ENCODE results near the gene ITPR1.

The ITPR1 gene

GRCh38 chr3:4520033-4520816 is 27.1 kb downstream of the ITPR1 start:
- Histone ChIP-seq H3K4me3 (ENCODE audit: insufficient read depth, low read depth, low read length) (no peak overlapping the region), H3K36me3 (ENCODE audit: control insufficient read depth, insufficient read depth, low read length) (no peaks in the 10 kb centered on the region), H3K27me3 (ENCODE audit: control insufficient read depth, insufficient read depth, low read length, poor library complexity, severe bottlenecking) (no peaks in the 10 kb centered on the region), H3K9me3 (ENCODE audit: control insufficient read depth, low read length) (no peaks in the 10 kb centered on the region), H3K4me1 (ENCODE audit: control insufficient read depth, insufficient read depth, low read length) (no peaks in the 10 kb centered on the region), H3K27ac (ENCODE audit: insufficient read depth, low read depth, low read length, poor library complexity, severe bottlenecking) (no peak overlapping the region)
- WGBS, 2 experiments, result 94 to 95% methylated on average over 5 of the region's 5 CpGs

- no peak overlapping the region for H3K4me3 ChIP-seq (ENCODE audit: insufficient read depth, low read depth, low read length)
- H3K9me3 ChIP-seq (ENCODE audit: control insufficient read depth, low read length), result no peaks in the 10 kb centered on the region
- H3K27ac ChIP-seq (ENCODE audit: insufficient read depth, low read depth, low read length, poor library complexity, severe bottlenecking), result no peak overlapping the region
- no peaks in the 10 kb centered on the region for H3K27me3 ChIP-seq (ENCODE audit: control insufficient read depth, insufficient read depth, low read length, poor library complexity, severe bottlenecking)
- no peaks in the 10 kb centered on the region for H3K36me3 ChIP-seq (ENCODE audit: control insufficient read depth, insufficient read depth, low read length)
- no peaks in the 10 kb centered on the region for H3K4me1 ChIP-seq (ENCODE audit: control insufficient read depth, insufficient read depth, low read length)
- 97 to 100% methylated on average over 5 of the region's 7 CpGs for WGBS, 2 experiments
These were observed 29.8 kb downstream of the ITPR1 start for GRCh38 chr3:4522947-4523346.

- Histone ChIP-seq H3K27me3 (ENCODE audit: control insufficient read depth, insufficient read depth, low read length, poor library complexity, severe bottlenecking) (no peaks in the 10 kb centered on the region), H3K4me3 (ENCODE audit: insufficient read depth, low read depth, low read length) (no peak overlapping the region), H3K36me3 (ENCODE audit: control insufficient read depth, insufficient read depth, low read length) (no peaks in the 10 kb centered on the region), H3K4me1 (ENCODE audit: control insufficient read depth, insufficient read depth, low read length) (peaks cover 4% of the 10 kb centered on the region), H3K9me3 (ENCODE audit: control insufficient read depth, low read length) (no peaks in the 10 kb centered on the region), H3K27ac (ENCODE audit: insufficient read depth, low read depth, low read length, poor library complexity, severe bottlenecking) (no peak overlapping the region)
- WGBS, 2 experiments, result 92 to 93% methylated on average over 12 of the region's 12 CpGs
These were observed 30.9 kb downstream of the ITPR1 start for GRCh38 chr3:4523710-4524698.

GRCh38 chr3:4525560-4526223 is 32.5 kb downstream of the ITPR1 start:
- Histone ChIP-seq H3K9me3 (ENCODE audit: control insufficient read depth, low read length) (no peaks in the 10 kb centered on the region), H3K36me3 (ENCODE audit: control insufficient read depth, insufficient read depth, low read length) (no peaks in the 10 kb centered on the region), H3K27me3 (ENCODE audit: control insufficient read depth, insufficient read depth, low read length, poor library complexity, severe bottlenecking) (no peaks in the 10 kb centered on the region), H3K4me1 (ENCODE audit: control insufficient read depth, insufficient read depth, low read length) (peaks cover 4% of the 10 kb centered on the region), H3K4me3 (ENCODE audit: insufficient read depth, low read depth, low read length) (no peak overlapping the region), H3K27ac (ENCODE audit: insufficient read depth, low read depth, low read length, poor library complexity, severe bottlenecking) (no peak overlapping the region)
- 89 to 93% methylated on average over 1 to 3 of the region's 3 CpGs for WGBS, 2 experiments

- peaks cover 13% of the 10 kb centered on the region for H3K4me1 ChIP-seq (ENCODE audit: control insufficient read depth, insufficient read depth, low read length)
- H3K9me3 ChIP-seq (ENCODE audit: control insufficient read depth, low read length), result no peaks in the 10 kb centered on the region
- no peak overlapping the region for H3K4me3 ChIP-seq (ENCODE audit: insufficient read depth, low read depth, low read length)
- H3K36me3 ChIP-seq (ENCODE audit: control insufficient read depth, insufficient read depth, low read length), result no peaks in the 10 kb centered on the region
- WGBS, 2 experiments, result 89 to 95% methylated on average over 3 to 5 of the region's 5 CpGs
- H3K27ac ChIP-seq (ENCODE audit: insufficient read depth, low read depth, low read length, poor library complexity, severe bottlenecking), result no peak overlapping the region
- H3K27me3 ChIP-seq (ENCODE audit: control insufficient read depth, insufficient read depth, low read length, poor library complexity, severe bottlenecking), result no peaks in the 10 kb centered on the region
These were observed 35.2 kb downstream of the ITPR1 start for GRCh38 chr3:4528320-4528719.

GRCh38 chr3:4528819-4529600 is 35.9 kb downstream of the ITPR1 start:
- H3K4me3 ChIP-seq (ENCODE audit: insufficient read depth, low read depth, low read length), result no peak overlapping the region
- no peak overlapping the region for H3K27ac ChIP-seq (ENCODE audit: insufficient read depth, low read depth, low read length, poor library complexity, severe bottlenecking)
- no peaks in the 10 kb centered on the region for H3K36me3 ChIP-seq (ENCODE audit: control insufficient read depth, insufficient read depth, low read length)
- H3K4me1 ChIP-seq (ENCODE audit: control insufficient read depth, insufficient read depth, low read length), result peaks cover 15% of the 10 kb centered on the region
- 89 to 92% methylated on average over 5 of the region's 5 CpGs for WGBS, 2 experiments
- H3K27me3 ChIP-seq (ENCODE audit: control insufficient read depth, insufficient read depth, low read length, poor library complexity, severe bottlenecking), result no peaks in the 10 kb centered on the region
- no peaks in the 10 kb centered on the region for H3K9me3 ChIP-seq (ENCODE audit: control insufficient read depth, low read length)

GRCh38 chr3:4529876-4530588 is 36.9 kb downstream of the ITPR1 start:
- no peaks in the 10 kb centered on the region for H3K9me3 ChIP-seq (ENCODE audit: control insufficient read depth, low read length)

GRCh38 chr3:4531478-4532025 is 38.4 kb downstream of the ITPR1 start:
- Histone ChIP-seq H3K4me1 (ENCODE audit: control insufficient read depth, insufficient read depth, low read length) (peaks cover 17% of the 10 kb centered on the region), H3K36me3 (ENCODE audit: control insufficient read depth, insufficient read depth, low read length) (no peaks in the 10 kb centered on the region), H3K4me3 (ENCODE audit: insufficient read depth, low read depth, low read length) (no peak overlapping the region), H3K27me3 (ENCODE audit: control insufficient read depth, insufficient read depth, low read length, poor library complexity, severe bottlenecking) (no peaks in the 10 kb centered on the region), H3K9me3 (ENCODE audit: control insufficient read depth, low read length) (no peaks in the 10 kb centered on the region), H3K27ac (ENCODE audit: insufficient read depth, low read depth, low read length, poor library complexity, severe bottlenecking) (no peak overlapping the region)

More at GRCh38 chr3:4529876-4530588, 36.9 kb downstream of the ITPR1 start:
- Histone ChIP-seq H3K36me3 (ENCODE audit: control insufficient read depth, insufficient read depth, low read length) (no peaks in the 10 kb centered on the region), H3K4me3 (ENCODE audit: insufficient read depth, low read depth, low read length) (no peak overlapping the region), H3K4me1 (ENCODE audit: control insufficient read depth, insufficient read depth, low read length) (peaks cover 17% of the 10 kb centered on the region), H3K27ac (ENCODE audit: insufficient read depth, low read depth, low read length, poor library complexity, severe bottlenecking) (no peak overlapping the region), H3K27me3 (ENCODE audit: control insufficient read depth, insufficient read depth, low read length, poor library complexity, severe bottlenecking) (no peaks in the 10 kb centered on the region)
- WGBS, 2 experiments, result 90 to 93% methylated on average over 6 to 7 of the region's 7 CpGs

- no peaks in the 10 kb centered on the region for H3K9me3 ChIP-seq (ENCODE audit: control insufficient read depth, low read length)
- peaks cover 17% of the 10 kb centered on the region for H3K4me1 ChIP-seq (ENCODE audit: control insufficient read depth, insufficient read depth, low read length)
- H3K27ac ChIP-seq (ENCODE audit: insufficient read depth, low read depth, low read length, poor library complexity, severe bottlenecking), result no peak overlapping the region
- no peaks in the 10 kb centered on the region for H3K36me3 ChIP-seq (ENCODE audit: control insufficient read depth, insufficient read depth, low read length)
- WGBS, 2 experiments, result 80% methylated on average over 11 of the region's 11 CpGs
- H3K27me3 ChIP-seq (ENCODE audit: control insufficient read depth, insufficient read depth, low read length, poor library complexity, severe bottlenecking), result no peaks in the 10 kb centered on the region
- H3K4me3 ChIP-seq (ENCODE audit: insufficient read depth, low read depth, low read length), result no peak overlapping the region
These were observed 39.5 kb downstream of the ITPR1 start for GRCh38 chr3:4532535-4533112.

Data from ectodermal cell (in vitro differentiated cells).